MCF 10A (cell line): ENCODE data around the gene HTATSF1. TPM values are rescaled to one million over a fixed set of nuclear protein-coding genes. Genes with fewer than 3 reads are reported as not detected.

Source experiments
- BruUV-seq: library from RNA; stranded (reverse); fragments of 400-500 nt; replicated peaks from 2 replicates; lab custom pipeline; 2021; lab: Mats Ljungman, UMichigan
- CTCF ChIA-PET: fragments of 300-600 bp; sonication (Branson Sonifier 250); formaldehyde crosslinking; extraction: SDS; loops from one replicate; lab custom pipeline; 2021; ENCODE audit warnings: antibody characterized with exemption, inconsistent platforms; lab: Yijun Ruan, JAX
- POLR2A ChIA-PET: fragments of 300-600, 350-650 bp; sonication (Branson Sonifier 250); formaldehyde crosslinking; extraction: SDS; loops from one replicate; lab custom pipeline; 2020; ENCODE audit warnings: antibody characterized with exemption, inconsistent platforms; lab: Yijun Ruan, JAX
- DNase-seq: peaks from one replicate; pipeline ENCODE4 v3.0.0-alpha.2; 2018; ENCODE audit not compliant: unreplicated experiment
- H3K27ac Mint-ChIP-seq: one replicate; pipeline ENCODE4 v1.8.0; 2022; ENCODE audit warnings: mild to moderate bottlenecking, low read depth, mixed read lengths; ENCODE audit not compliant: unreplicated experiment
- H3K27me3 Mint-ChIP-seq: one replicate; pipeline ENCODE4 v1.8.0; 2022; ENCODE audit warnings: mixed read lengths; ENCODE audit not compliant: insufficient read depth, unreplicated experiment
- H3K36me3 Mint-ChIP-seq: one replicate; pipeline ENCODE4 v1.8.0; 2022; ENCODE audit warnings: mild to moderate bottlenecking, moderate library complexity, mixed read lengths; ENCODE audit not compliant: insufficient read depth, unreplicated experiment
- H3K4me1 Mint-ChIP-seq: one replicate; pipeline ENCODE4 v1.8.0; 2022; ENCODE audit warnings: mixed read lengths; ENCODE audit not compliant: insufficient read depth, unreplicated experiment
- H3K4me3 Mint-ChIP-seq: one replicate; pipeline ENCODE4 v1.8.0; 2022; ENCODE audit warnings: mild to moderate bottlenecking, moderate library complexity, mixed read lengths; ENCODE audit not compliant: unreplicated experiment
- H3K9me3 Mint-ChIP-seq: one replicate; pipeline ENCODE4 v1.8.0; 2022; ENCODE audit warnings: mixed read lengths; ENCODE audit not compliant: unreplicated experiment
- intact Hi-C: fragments of 100-400 bp; cut with micrococcal nuclease; formaldehyde crosslinking; loops from 2 replicates; pipeline ENCODE4 v1.14.1; 2022
- total RNA-seq: library from RNA; stranded (reverse); gene quantifications from 2 replicates; pipeline ENCODE4 v1.2.3, GENCODE V29; 2022
- TF ChIP-seq, protein P1 (sequence below): fragments of 200-600 bp; IDR thresholded peaks from one replicate; pipeline ENCODE4 v1.8.0; 2022; ENCODE audit warnings: antibody characterized with exemption, mild to moderate bottlenecking; ENCODE audit not compliant: unreplicated experiment

The HTATSF1 gene
- total RNA-seq, 1 experiment from 2014 or later: 23.3 TPM

DNA sequence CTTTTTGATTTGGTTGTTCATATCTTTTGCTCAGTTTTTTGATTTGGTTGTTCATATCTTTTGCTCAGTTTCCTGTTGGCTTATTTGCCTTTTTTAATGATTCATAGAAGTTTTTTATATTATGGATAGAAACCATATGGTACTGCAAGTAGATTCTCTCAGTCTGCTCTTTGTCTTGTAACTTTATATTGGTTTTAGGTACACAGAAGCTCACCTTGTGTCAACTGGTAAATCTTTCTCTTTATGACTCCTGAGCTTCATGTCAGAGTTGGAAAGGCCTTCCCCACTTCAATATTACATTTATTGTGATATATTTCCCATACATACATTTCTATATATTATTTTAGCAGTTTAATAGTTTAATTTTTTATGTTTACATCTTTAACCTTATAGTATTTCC is 26.4 kb downstream of the HTATSF1 start:
- Mint-ChIP-seq H3K27me3 (peaks cover 35% of the 10 kb centered on the region), H3K4me1 (no peaks in the 10 kb centered on the region), H3K36me3 (no peaks in the 10 kb centered on the region), H3K9me3 (no peaks in the 10 kb centered on the region), H3K27ac (no peak overlapping the region), H3K4me3 (no peak overlapping the region)
- no peak for DNase-seq
- TF ChIP-seq, protein P1, sequence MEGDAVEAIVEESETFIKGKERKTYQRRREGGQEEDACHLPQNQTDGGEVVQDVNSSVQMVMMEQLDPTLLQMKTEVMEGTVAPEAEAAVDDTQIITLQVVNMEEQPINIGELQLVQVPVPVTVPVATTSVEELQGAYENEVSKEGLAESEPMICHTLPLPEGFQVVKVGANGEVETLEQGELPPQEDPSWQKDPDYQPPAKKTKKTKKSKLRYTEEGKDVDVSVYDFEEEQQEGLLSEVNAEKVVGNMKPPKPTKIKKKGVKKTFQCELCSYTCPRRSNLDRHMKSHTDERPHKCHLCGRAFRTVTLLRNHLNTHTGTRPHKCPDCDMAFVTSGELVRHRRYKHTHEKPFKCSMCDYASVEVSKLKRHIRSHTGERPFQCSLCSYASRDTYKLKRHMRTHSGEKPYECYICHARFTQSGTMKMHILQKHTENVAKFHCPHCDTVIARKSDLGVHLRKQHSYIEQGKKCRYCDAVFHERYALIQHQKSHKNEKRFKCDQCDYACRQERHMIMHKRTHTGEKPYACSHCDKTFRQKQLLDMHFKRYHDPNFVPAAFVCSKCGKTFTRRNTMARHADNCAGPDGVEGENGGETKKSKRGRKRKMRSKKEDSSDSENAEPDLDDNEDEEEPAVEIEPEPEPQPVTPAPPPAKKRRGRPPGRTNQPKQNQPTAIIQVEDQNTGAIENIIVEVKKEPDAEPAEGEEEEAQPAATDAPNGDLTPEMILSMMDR: no peak
- intact Hi-C loops: no loop called here
- ChIA-PET CTCF (no interaction called here), POLR2A (no interaction called here)
- no TSS peak for BruUV-seq

DNA sequence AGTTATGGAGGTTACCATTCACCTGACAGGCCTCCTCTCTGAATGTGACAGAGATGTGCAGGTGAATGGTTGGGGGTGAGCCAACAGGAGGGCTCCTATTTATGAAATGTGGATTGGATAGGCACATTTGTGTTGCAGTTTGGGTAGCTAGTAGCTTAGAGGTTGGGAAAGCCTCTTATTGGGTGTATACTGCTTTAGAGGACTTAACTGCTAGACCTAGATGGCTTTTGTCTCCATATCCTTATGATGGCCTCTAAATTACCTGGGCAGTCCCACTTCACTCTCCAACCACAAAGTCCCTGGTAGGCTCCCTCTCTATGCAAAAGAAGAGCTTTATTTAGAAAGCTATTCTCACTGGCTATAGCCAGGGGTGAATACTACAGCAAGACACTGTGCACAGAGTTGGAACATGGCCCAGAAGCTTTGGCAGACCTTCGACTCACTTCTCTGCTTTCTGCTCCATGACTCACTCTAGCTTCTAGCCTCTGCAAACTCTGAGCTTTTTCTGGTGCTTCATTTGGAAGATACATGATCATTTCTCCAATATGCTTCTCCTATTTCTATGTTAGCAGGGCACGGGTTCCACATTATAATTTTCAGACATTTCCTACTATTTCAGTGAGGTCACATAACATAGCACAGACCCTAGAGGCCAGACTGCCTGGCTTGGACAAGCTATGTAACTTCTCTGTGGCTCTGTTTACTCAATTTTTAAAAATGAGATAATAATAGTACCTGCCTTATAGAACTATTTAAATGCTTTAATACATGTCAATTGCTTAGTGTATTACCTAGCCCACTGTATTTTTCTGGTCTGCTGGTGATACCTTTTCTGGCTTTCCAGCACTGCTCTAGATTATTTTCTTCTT is 28.6 kb downstream of the HTATSF1 start:
- no TSS peak for BruUV-seq
- CTCF ChIA-PET: interaction anchor here (0.6 to 1.2 kb wide), 3 partner anchors 50 to 169 kb away, joined by 3 to 6 read pairs (median 3); no protein-coding TSS in a partner anchor
- H3K27ac Mint-ChIP-seq: no peak overlapping the region

DNA sequence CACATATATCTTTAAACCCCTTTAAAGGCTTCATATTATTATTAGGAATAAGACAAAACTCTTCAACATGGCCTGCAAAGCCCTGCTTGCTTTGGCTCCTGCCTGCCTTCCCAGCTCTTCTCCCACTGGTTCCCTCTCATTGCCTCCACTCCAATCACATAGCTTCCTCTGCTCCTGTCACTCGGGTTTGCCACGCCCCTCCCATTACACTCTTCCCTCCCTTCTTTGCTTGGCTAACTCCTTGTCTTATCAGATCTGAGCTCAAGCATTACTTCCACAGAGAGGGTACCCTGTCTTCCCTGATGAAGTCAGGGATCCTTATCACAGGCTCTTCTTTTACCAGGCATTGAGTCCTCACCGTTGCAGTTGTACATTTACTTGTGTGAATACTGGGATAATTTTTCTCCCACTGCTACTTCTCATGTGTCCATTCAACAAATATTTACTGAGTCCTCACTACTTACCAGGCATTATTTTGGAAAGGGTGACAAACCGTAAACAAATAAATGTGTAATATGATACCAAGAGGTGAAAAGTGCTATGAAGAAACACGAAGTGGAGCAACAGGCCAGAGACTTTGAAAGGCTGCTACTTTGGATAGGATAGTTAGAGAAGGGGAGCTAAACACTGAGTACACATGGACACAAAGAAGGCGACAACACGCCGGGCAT is 31.4 kb downstream of the HTATSF1 start:
- TF ChIP-seq, protein P1: no peak

More for the DNA sequence above, 28.6 kb downstream of the HTATSF1 start:
- Mint-ChIP-seq H3K4me1 (no peaks in the 10 kb centered on the region), H3K36me3 (no peaks in the 10 kb centered on the region), H3K9me3 (no peaks in the 10 kb centered on the region), H3K4me3 (no peak overlapping the region), H3K27me3 (peaks cover 45% of the 10 kb centered on the region)
- intact Hi-C loops: no loop called here
- DNase-seq: peak; percentile 87
- TF ChIP-seq, protein P1: no peak
- POLR2A ChIA-PET: interaction anchor here (0.5 to 1.1 kb wide), 5 partner anchors 16 to 224 kb away, joined by 3 to 5 read pairs (median 4); partner anchors contain the start of gene HTATSF1

DNA sequence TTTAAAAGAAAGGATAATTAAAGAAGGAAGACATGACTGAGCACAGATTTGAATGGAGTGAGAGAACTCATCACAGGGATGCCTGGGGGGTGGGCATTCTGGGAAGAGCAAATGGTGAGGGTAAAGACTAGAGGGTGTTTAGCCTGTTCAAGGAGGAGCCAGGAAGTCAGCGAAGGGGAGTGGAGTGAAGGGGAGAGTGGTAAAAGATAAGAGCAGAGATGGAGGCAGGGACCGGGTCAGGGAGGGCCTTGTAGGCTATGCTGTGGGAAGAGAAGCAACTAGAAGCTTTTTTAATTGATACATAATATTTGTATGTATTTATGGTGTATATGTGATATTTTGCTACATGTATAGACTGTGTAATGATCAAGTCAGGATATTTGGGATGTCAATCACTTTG is 32.4 kb downstream of the HTATSF1 start:
- H3K9me3 Mint-ChIP-seq: no peaks in the 10 kb centered on the region
- H3K36me3 Mint-ChIP-seq: no peaks in the 10 kb centered on the region
- no peak overlapping the region for H3K27ac Mint-ChIP-seq
- no peaks in the 10 kb centered on the region for H3K4me1 Mint-ChIP-seq
- TF ChIP-seq, protein P1: no peak
- BruUV-seq: no TSS peak
- intact Hi-C loops: no loop called here
- H3K27me3 Mint-ChIP-seq: peaks cover 65% of the 10 kb centered on the region
- H3K4me3 Mint-ChIP-seq: no peak overlapping the region
- no peak for DNase-seq
- POLR2A ChIA-PET: no interaction called here
- CTCF ChIA-PET: interaction anchor here (0.7 kb wide), 1 partner anchor 349 kb away, joined by 3 read pairs; no protein-coding TSS in a partner anchor

More for the DNA sequence above, 31.4 kb downstream of the HTATSF1 start:
- intact Hi-C loops: no loop called here
- ChIA-PET POLR2A (interaction anchor here (0.6 kb wide), 1 partner anchor 9 kb away, joined by 3 read pairs; no protein-coding TSS in a partner anchor), CTCF (interaction anchor here (0.6 to 1.1 kb wide), 2 partner anchors 65 to 1740 kb away, joined by 3 read pairs; no protein-coding TSS in a partner anchor)
- no TSS peak for BruUV-seq
- no peaks in the 10 kb centered on the region for H3K9me3 Mint-ChIP-seq
- H3K27me3 Mint-ChIP-seq: peaks cover 63% of the 10 kb centered on the region
- no peak overlapping the region for H3K27ac Mint-ChIP-seq
- H3K36me3 Mint-ChIP-seq: no peaks in the 10 kb centered on the region
- DNase-seq: peak; percentile 11
- no peaks in the 10 kb centered on the region for H3K4me1 Mint-ChIP-seq
- H3K4me3 Mint-ChIP-seq: no peak overlapping the region
